GM18951 (cell line): Measurements from ENCODE around the gene PHRF1.

Experiments
- POLR2A ChIP-seq: IDR thresholded peaks from 4 replicates; pipeline ENCODE4 v1.6.1; 2011; ENCODE audit warnings: mild to moderate bottlenecking; ENCODE audit not compliant: insufficient read length, insufficient read depth; ENCODE audit errors: extremely low read depth
- in situ Hi-C: fragments of 300-500 bp; cut with MboI; formaldehyde crosslinking; loops from one replicate; pipeline ENCODE4 v1.12.0; 2022; ENCODE audit warnings: low sequenced_read_pairs, mixed read lengths, inconsistent platforms; ENCODE audit not compliant: unreplicated experiment

Gene PHRF1

GRCh38 chr11:625636-626268 lies 49.5 kb downstream of the PHRF1 start:
- no peak for TF ChIP-seq POLR2A
- in situ Hi-C loops: no loop called here

- TF ChIP-seq POLR2A: no peak
- in situ Hi-C loops: no loop called here
Observed at GRCh38 chr11:626475-627307, 50.4 kb downstream of the PHRF1 start, which contains the start of gene SCT. SCT (minus strand) TSS chr11:627181; CDS start chr11:627143, 38 bp downstream.

- no peak for TF ChIP-seq POLR2A
- in situ Hi-C loops: no loop called here
Observed at GRCh38 chr11:627308-627576, 51.0 kb downstream of the PHRF1 start.

- no peak for TF ChIP-seq POLR2A
- in situ Hi-C loops: no loop called here
Observed at GRCh38 chr11:628056-628455, 51.8 kb downstream of the PHRF1 start.

- in situ Hi-C loops: no loop called here
- no peak for TF ChIP-seq POLR2A
Observed at GRCh38 chr11:629237-629583, 52.9 kb downstream of the PHRF1 start.

GRCh38 chr11:630871-631270 lies 54.6 kb downstream of the PHRF1 start:
- no peak for TF ChIP-seq POLR2A
- in situ Hi-C loops: no loop called here

GRCh38 chr11:635945-636510 lies 59.8 kb downstream of the PHRF1 start:
- TF ChIP-seq POLR2A: no peak
- in situ Hi-C loops: no loop called here

GRCh38 chr11:636511-637332 lies 60.5 kb downstream of the PHRF1 start, which contains the start of gene DRD4:
DRD4 (plus strand) TSS chr11:637269; CDS start chr11:637305, 36 bp downstream.
- TF ChIP-seq POLR2A: no peak
- in situ Hi-C loops: no loop called here

- in situ Hi-C loops: no loop called here
- no peak for TF ChIP-seq POLR2A
Observed at GRCh38 chr11:637333-637592, 61.0 kb downstream of the PHRF1 start.

GRCh38 chr11:637593-638521 lies 61.6 kb downstream of the PHRF1 start:
- in situ Hi-C loops: no loop called here

GRCh38 chr11:638631-639331 lies 62.5 kb downstream of the PHRF1 start:
- in situ Hi-C loops: no loop called here
- no peak for TF ChIP-seq POLR2A

More at GRCh38 chr11:637593-638521, 61.6 kb downstream of the PHRF1 start:
- no peak for TF ChIP-seq POLR2A
